SK-N-SH (cell line): ENCODE data around the gene ST3GAL6. TPM values are rescaled to one million over a fixed set of nuclear protein-coding genes. Genes with fewer than 3 reads are reported as not detected.

Experiments used
- CTCF ChIA-PET: fragments of 300-600, 350-600 bp; formaldehyde crosslinking; extraction: SDS; loops from one replicate; lab custom pipeline; 2021; lab: Yijun Ruan, JAX
- POLR2A ChIA-PET: fragments of 350-600 bp; sonication (Branson Sonifier 250); formaldehyde crosslinking; extraction: SDS; loops from one replicate; lab custom pipeline; 2020; ENCODE audit warnings: antibody characterized with exemption, inconsistent platforms; lab: Yijun Ruan, JAX
- DNase-seq: peaks from one replicate; pipeline ENCODE4 v3.0.0; 2012
- H2AFZ ChIP-seq: fragments of 200-600 bp; sonication (generic); 2 replicates; pipeline ENCODE4 v1.8.1; 2016; ENCODE audit warnings: antibody characterized with exemption, mild to moderate bottlenecking, low read depth
- H3F3A ChIP-seq: fragments of 200-600 bp; sonication (generic); replicated peaks from 2 replicates; pipeline ENCODE3; 2016; ENCODE audit warnings: antibody characterized with exemption, mild to moderate bottlenecking; ENCODE audit not compliant: insufficient read depth
- H3K27ac ChIP-seq, 2 experiments: fragments of 200-500 bp in 1 of 2; fragments of 200-600 bp in 1 of 2; sonication (Bioruptor generic) in 1 of 2; sonication (generic), shearing (Covaris generic) in 1 of 2; 2 replicates each; pipeline versions ENCODE4 v1.5.1 to v1.6.1; 2014 to 2016; ENCODE audit warnings: low read depth in 2 of 2, inconsistent platforms in 1 of 2, low read length in 1 of 2, mild to moderate bottlenecking in 1 of 2, mixed read lengths in 1 of 2
- H3K27me3 ChIP-seq: fragments of 200-600 bp; sonication (generic), shearing (Covaris generic); 2 replicates; pipeline ENCODE4 v1.6.1; 2016; ENCODE audit warnings: mixed run types; ENCODE audit not compliant: insufficient read depth
- H3K36me3 ChIP-seq, 2 experiments: fragments of 200-500 bp in 1 of 2; fragments of 200-600 bp in 1 of 2; sonication (Bioruptor generic) in 1 of 2; sonication (generic) in 1 of 2; replicated peaks in 1 of 2; 2 replicates each; pipeline versions ENCODE3 to v1.5.1; 2014 to 2016; ENCODE audit warnings: low read length in 1 of 2, mild to moderate bottlenecking in 1 of 2; ENCODE audit not compliant: insufficient read depth in 2 of 2, control insufficient read depth in 1 of 2
- H3K4me1 ChIP-seq, 2 experiments: fragments of 200-500 bp in 1 of 2; fragments of 200-600 bp in 1 of 2; sonication (Bioruptor generic) in 1 of 2; sonication (generic), shearing (Covaris generic) in 1 of 2; 2 replicates each; pipeline versions ENCODE4 v1.5.1 to v1.6.1; 2014 to 2016; ENCODE audit warnings: low read depth in 1 of 2, low read length in 1 of 2, mixed run types in 1 of 2; ENCODE audit not compliant: insufficient read depth in 2 of 2, control insufficient read depth in 1 of 2
- H3K4me2 ChIP-seq: fragments of 200-600 bp; sonication (generic), shearing (Covaris generic); 2 replicates; pipeline ENCODE4 v1.6.1; 2017; ENCODE audit warnings: mixed run types
- H3K4me3 ChIP-seq, 2 experiments: fragments of 200-500 bp in 1 of 2; fragments of 200-600 bp in 1 of 2; sonication (Bioruptor generic) in 1 of 2; sonication (generic), shearing (Covaris generic) in 1 of 2; 2 replicates each; pipeline versions ENCODE4 v1.5.1 to v1.8.1; 2014 to 2016; ENCODE audit warnings: low read depth in 2 of 2, inconsistent platforms in 1 of 2, low read length in 1 of 2, mild to moderate bottlenecking in 1 of 2, mixed read lengths in 1 of 2, moderate library complexity in 1 of 2
- H3K79me2 ChIP-seq: fragments of 200-600 bp; sonication (generic); 2 replicates; pipeline ENCODE4 v1.8.1; 2017; ENCODE audit warnings: mild to moderate bottlenecking; ENCODE audit not compliant: insufficient read depth
- H3K9ac ChIP-seq: fragments of 200-600 bp; sonication (generic); 2 replicates; pipeline ENCODE4 v1.6.1; 2017; ENCODE audit warnings: mixed run types
- H3K9me2 ChIP-seq: fragments of 200-600 bp; sonication (generic); 2 replicates; pipeline ENCODE4 v1.6.1; 2017; ENCODE audit warnings: mixed run types
- H3K9me3 ChIP-seq: fragments of 200-600 bp; sonication (generic); 2 replicates; pipeline ENCODE4 v1.6.1; 2017; ENCODE audit warnings: mixed run types, mild to moderate bottlenecking, moderate library complexity
- H4K20me1 ChIP-seq: fragments of 200-600 bp; sonication (generic); 2 replicates; pipeline ENCODE4 v1.6.1; 2017; ENCODE audit warnings: mild to moderate bottlenecking, mixed run types; ENCODE audit not compliant: insufficient read depth
- EZH2phosphoT487 ChIP-seq: fragments of 200-600 bp; sonication (generic); IDR thresholded peaks from 2 replicates; pipeline ENCODE4 v1.6.1; 2017; ENCODE audit warnings: low read depth, mixed run types, mild to moderate bottlenecking, antibody characterized with exemption, moderate library complexity, borderline replicate concordance
- FOXM1 ChIP-seq: IDR thresholded peaks from 2 replicates; pipeline ENCODE4 v1.4.0; 2012; ENCODE audit warnings: low read depth, mild to moderate bottlenecking
- GABPA ChIP-seq: IDR thresholded peaks from 2 replicates; pipeline ENCODE4 v1.4.0; 2012; ENCODE audit warnings: low read depth, mild to moderate bottlenecking
- GATA2 ChIP-seq: sonication (generic); formaldehyde crosslinking; IDR thresholded peaks from 2 replicates; pipeline ENCODE4 v1.5.0; 2020; ENCODE audit warnings: mild to moderate bottlenecking, missing genetic modification reagents
- JUND ChIP-seq: IDR thresholded peaks from 2 replicates; pipeline ENCODE4 v1.4.0; 2012
- NRF1 ChIP-seq: IDR thresholded peaks from 2 replicates; pipeline ENCODE4 v1.6.1; 2012; ENCODE audit warnings: low read depth, mild to moderate bottlenecking, low read length
- POLR2AphosphoS5 ChIP-seq: IDR thresholded peaks from 2 replicates; pipeline ENCODE4 v1.6.1; 2012; ENCODE audit warnings: low read depth, low read length
- RAD21 ChIP-seq: IDR thresholded peaks from 2 replicates; pipeline ENCODE4 v1.6.1; 2012; ENCODE audit warnings: mild to moderate bottlenecking, low read length
- RXRA ChIP-seq: IDR thresholded peaks from 2 replicates; pipeline ENCODE4 v1.4.0; 2012; ENCODE audit warnings: low read depth, mild to moderate bottlenecking, borderline replicate concordance
- SMC3 ChIP-seq: IDR thresholded peaks from 2 replicates; pipeline ENCODE4 v1.6.1; 2012; ENCODE audit warnings: low read depth, low read length, improper control_type of control experiment
- TAF1 ChIP-seq: IDR thresholded peaks from 2 replicates; pipeline ENCODE4 v1.6.1; 2012; ENCODE audit warnings: low read depth, mild to moderate bottlenecking, low read length, moderate library complexity, borderline replicate concordance
- TCF12 ChIP-seq: IDR thresholded peaks from 2 replicates; pipeline ENCODE4 v1.4.0; 2012
- WGBS: methylation state at CpG from one replicate; pipeline ENCODE4 v1.1.6; 2017; ENCODE audit warnings: low lambda C conversion rate; 5-methylcytosine and 5-hydroxymethylcytosine counted together
- polyA plus RNA-seq, 3 experiments: library from polyadenylated mRNA; depleted of rRNA; stranded (reverse); fragments of >200 nt; gene quantifications; 2 replicates each; pipeline ENCODE4 v1.2.3, GENCODE V29; 2012
- TF ChIP-seq, protein P1 (sequence below): IDR thresholded peaks from 2 replicates; pipeline ENCODE4 v1.4.0; 2012; ENCODE audit warnings: low read depth, borderline replicate concordance
- TF ChIP-seq, protein P2 (sequence below): fragments of 200-600 bp; sonication (generic); IDR thresholded peaks from 2 replicates; pipeline ENCODE4 v1.6.1; 2017; ENCODE audit warnings: antibody characterized with exemption, mild to moderate bottlenecking, moderate library complexity
- TF ChIP-seq, protein P3 (sequence below): IDR thresholded peaks from 2 replicates; pipeline ENCODE4 v1.4.0; 2012; ENCODE audit warnings: low read depth

ST3GAL6 gene
- polyA plus RNA-seq, 1 of the 3 experiments (the other 2 are of a cell fraction): 16.3 TPM

DNA sequence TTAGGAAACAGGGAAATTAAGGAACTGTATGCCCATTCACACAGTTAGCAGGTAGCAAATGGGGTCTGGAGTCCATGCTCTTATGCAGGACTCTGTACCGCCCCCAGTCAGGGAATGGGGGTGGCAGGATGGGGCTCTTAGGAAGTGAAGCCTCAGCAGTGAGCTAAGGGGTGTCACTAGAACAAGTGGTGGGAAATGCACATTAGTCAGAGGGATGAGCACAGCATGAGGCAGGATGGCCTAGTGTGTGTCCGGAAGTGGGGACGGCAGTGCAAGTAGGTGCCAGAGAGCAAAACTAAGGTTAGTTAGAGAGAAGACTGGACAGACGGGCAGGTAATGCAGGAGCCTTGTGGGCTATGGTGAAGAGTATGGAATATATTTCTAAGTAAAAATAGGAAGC, 60.7 kb downstream of the ST3GAL6 start:
- POLR2A ChIA-PET: no interaction called here
- CTCF ChIA-PET: interaction anchor here (1.2 to 5.0 kb wide), 2 partner anchors 171 to 222 kb away, joined by 5 to 42 read pairs; no protein-coding TSS in a partner anchor
- H3K9me2 ChIP-seq: no peaks in the 10 kb centered on the region
- peaks cover 95% of the 10 kb centered on the region for H3K79me2 ChIP-seq
- 82% methylated on average over 4 of the region's 4 CpGs for WGBS
- peaks cover 75% of the 10 kb centered on the region for H3F3A ChIP-seq
- H2AFZ ChIP-seq: no peak overlapping the region
- TF ChIP-seq RXRA (no peak), EZH2phosphoT487 (no peak), GATA2 (CRISPR knock-in tag) (no peak), POLR2AphosphoS5 (no peak), TCF12 (no peak), FOXM1 (no peak), JUND (no peak), SMC3 (no peak)
- TF ChIP-seq, protein P1, sequence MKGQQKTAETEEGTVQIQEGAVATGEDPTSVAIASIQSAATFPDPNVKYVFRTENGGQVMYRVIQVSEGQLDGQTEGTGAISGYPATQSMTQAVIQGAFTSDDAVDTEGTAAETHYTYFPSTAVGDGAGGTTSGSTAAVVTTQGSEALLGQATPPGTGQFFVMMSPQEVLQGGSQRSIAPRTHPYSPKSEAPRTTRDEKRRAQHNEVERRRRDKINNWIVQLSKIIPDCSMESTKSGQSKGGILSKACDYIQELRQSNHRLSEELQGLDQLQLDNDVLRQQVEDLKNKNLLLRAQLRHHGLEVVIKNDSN: no peak
- TF ChIP-seq, protein P2, sequence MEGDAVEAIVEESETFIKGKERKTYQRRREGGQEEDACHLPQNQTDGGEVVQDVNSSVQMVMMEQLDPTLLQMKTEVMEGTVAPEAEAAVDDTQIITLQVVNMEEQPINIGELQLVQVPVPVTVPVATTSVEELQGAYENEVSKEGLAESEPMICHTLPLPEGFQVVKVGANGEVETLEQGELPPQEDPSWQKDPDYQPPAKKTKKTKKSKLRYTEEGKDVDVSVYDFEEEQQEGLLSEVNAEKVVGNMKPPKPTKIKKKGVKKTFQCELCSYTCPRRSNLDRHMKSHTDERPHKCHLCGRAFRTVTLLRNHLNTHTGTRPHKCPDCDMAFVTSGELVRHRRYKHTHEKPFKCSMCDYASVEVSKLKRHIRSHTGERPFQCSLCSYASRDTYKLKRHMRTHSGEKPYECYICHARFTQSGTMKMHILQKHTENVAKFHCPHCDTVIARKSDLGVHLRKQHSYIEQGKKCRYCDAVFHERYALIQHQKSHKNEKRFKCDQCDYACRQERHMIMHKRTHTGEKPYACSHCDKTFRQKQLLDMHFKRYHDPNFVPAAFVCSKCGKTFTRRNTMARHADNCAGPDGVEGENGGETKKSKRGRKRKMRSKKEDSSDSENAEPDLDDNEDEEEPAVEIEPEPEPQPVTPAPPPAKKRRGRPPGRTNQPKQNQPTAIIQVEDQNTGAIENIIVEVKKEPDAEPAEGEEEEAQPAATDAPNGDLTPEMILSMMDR: no peak
- H3K4me1 ChIP-seq: peaks cover 15 to 17% of the 10 kb centered on the region in 2 experiments; a peak in 3 of 4 replicates
- H3K4me3 ChIP-seq: no peak overlapping the region
- peak overlapping the region in 1 of 2 experiments; percentile 47; a peak in 2 of 4 replicates for H3K27ac ChIP-seq
- peaks cover 25 to 56% of the 10 kb centered on the region in 2 experiments for H3K36me3 ChIP-seq
- no peak overlapping the region for H3K9ac ChIP-seq
- peaks cover 62% of the 10 kb centered on the region for H4K20me1 ChIP-seq
- no peaks in the 10 kb centered on the region for H3K9me3 ChIP-seq
- no peak for DNase-seq
- no peak overlapping the region for H3K4me2 ChIP-seq
- no peaks in the 10 kb centered on the region for H3K27me3 ChIP-seq

DNA sequence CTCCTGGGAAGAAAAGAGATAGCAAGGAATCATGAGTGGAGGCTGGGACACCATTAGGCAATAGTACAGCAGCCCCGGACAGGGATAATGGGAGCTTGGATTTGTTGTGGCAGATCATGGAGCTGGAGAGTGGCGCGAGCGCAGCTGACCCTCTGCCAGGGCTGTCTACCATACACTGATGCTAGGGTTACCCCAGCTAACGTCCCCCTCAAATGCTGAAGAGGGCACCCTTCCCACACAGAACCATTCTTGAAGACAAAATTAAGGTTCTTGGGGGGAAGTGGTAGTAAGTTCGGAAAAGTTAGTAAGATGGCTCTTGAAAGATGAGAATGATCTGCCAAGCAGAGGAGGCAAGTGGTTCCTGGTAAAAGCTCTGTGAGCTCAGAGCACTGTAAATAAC, 61.1 kb downstream of the ST3GAL6 start:
- Histone ChIP-seq H3K4me2 (no peak overlapping the region), H2AFZ (no peak overlapping the region), H3K4me3 (no peak overlapping the region), H3K36me3 (peaks cover 20 to 51% of the 10 kb centered on the region in 2 experiments), H3K9me2 (no peaks in the 10 kb centered on the region), H3K79me2 (peaks cover 95% of the 10 kb centered on the region), H4K20me1 (peaks cover 66% of the 10 kb centered on the region), H3K9me3 (no peaks in the 10 kb centered on the region), H3K4me1 (peaks cover 15 to 17% of the 10 kb centered on the region in 2 experiments; a peak in 3 of 4 replicates), H3K9ac (no peak overlapping the region), H3K27ac (peak overlapping the region in 1 of 2 experiments; percentile 47; a peak in 2 of 4 replicates), H3K27me3 (no peaks in the 10 kb centered on the region), H3F3A (peaks cover 72% of the 10 kb centered on the region)
- CTCF ChIA-PET: interaction anchor here (5.0 kb wide), 1 partner anchor 170 kb away, joined by 42 read pairs; no protein-coding TSS in a partner anchor
- no peak for DNase-seq
- 64% methylated on average over 3 of the region's 6 CpGs for WGBS
- POLR2A ChIA-PET: no interaction called here
- TF ChIP-seq RAD21: peak; percentile 37
- no peak for TF ChIP-seq GABPA
- TF ChIP-seq NRF1: no peak
- no peak for TF ChIP-seq TAF1
- TF ChIP-seq, protein P2: peak; percentile 24; the same call in 1 of the 2 replicates
- TF ChIP-seq, protein P3, sequence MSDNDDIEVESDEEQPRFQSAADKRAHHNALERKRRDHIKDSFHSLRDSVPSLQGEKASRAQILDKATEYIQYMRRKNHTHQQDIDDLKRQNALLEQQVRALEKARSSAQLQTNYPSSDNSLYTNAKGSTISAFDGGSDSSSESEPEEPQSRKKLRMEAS: no peak
- TF ChIP-seq SMC3: peak; percentile 10; the same call in 1 of the 2 replicates
